ENCODE data around the gene AK3.

DNA sequence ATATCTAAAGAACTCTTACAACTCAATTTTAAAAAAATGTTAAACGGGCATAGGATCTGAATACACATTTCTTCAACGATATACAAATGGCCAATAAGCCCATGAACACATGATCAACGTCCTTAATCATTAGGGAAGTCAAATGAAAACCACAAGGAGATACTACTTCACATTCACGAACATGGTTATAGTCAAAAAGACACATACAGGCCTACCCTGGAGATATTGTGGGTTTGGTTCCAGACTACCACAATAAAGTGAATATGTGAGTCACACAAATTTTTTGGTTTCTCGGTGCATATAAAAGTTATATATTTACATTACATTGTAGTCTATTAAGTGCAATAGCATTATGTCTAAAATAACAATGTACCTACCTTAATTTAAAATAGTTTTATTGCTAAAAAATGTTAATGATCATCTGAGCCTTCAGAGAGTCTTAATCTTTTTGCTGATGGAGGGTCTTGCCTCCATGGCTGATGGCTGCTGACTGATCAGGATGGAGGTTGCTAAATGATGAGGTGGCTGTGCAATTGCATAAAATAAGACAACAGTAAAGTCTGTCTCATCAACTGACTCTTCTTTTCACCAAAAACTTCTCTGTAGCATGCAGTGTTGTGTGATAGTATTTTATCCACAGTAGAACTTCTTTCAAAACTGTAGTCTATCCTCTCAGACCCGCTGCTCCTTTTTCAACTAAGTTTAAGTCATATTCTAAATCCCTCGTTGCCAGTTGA is 15.1 kb downstream of the AK3 start:
- TF ChIP-seq, protein P1, sequence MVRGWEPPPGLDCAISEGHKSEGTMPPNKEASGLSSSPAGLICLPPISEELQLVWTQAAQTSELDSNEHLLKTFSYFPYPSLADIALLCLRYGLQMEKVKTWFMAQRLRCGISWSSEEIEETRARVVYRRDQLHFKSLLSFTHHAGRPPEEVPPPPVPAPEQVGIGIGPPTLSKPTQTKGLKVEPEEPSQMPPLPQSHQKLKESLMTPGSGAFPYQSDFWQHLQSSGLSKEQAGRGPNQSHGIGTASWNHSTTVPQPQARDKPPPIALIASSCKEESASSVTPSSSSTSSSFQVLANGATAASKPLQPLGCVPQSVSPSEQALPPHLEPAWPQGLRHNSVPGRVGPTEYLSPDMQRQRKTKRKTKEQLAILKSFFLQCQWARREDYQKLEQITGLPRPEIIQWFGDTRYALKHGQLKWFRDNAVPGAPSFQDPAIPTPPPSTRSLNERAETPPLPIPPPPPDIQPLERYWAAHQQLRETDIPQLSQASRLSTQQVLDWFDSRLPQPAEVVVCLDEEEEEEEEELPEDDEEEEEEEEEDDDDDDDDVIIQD (CRISPR knock-in tag; IDR thresholded peaks at IDR 0.05): no peak
- TF ChIP-seq IRF2 (CRISPR knock-in tag; IDR thresholded peaks at IDR 0.05) (no peak), BCL6 (CRISPR knock-in tag; IDR thresholded peaks at IDR 0.05) (no peak), CBX2 (IDR thresholded peaks at IDR 0.05; ENCODE audit: insufficient read depth, low read length, poor library complexity, severe bottlenecking) (no peak), JUNB (CRISPR knock-in tag; conservative IDR thresholded peaks at IDR 0.05) (no peak)
- TF ChIP-seq, protein P2, sequence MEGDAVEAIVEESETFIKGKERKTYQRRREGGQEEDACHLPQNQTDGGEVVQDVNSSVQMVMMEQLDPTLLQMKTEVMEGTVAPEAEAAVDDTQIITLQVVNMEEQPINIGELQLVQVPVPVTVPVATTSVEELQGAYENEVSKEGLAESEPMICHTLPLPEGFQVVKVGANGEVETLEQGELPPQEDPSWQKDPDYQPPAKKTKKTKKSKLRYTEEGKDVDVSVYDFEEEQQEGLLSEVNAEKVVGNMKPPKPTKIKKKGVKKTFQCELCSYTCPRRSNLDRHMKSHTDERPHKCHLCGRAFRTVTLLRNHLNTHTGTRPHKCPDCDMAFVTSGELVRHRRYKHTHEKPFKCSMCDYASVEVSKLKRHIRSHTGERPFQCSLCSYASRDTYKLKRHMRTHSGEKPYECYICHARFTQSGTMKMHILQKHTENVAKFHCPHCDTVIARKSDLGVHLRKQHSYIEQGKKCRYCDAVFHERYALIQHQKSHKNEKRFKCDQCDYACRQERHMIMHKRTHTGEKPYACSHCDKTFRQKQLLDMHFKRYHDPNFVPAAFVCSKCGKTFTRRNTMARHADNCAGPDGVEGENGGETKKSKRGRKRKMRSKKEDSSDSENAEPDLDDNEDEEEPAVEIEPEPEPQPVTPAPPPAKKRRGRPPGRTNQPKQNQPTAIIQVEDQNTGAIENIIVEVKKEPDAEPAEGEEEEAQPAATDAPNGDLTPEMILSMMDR (IDR thresholded peaks at IDR 0.05 in 2 of 3, conservative IDR thresholded peaks at IDR 0.05 in 1 of 3; ENCODE audit: insufficient read depth in 2 of 3, low read depth in 1 of 3, low read length in 3 of 3): no peak

Data from K562 (cell line).